NB4 (cell line): ENCODE data around the gene ADCY1.

ENCODE experiments used
- DNase-seq: peaks from one replicate; pipeline ENCODE4 v3.0.0; 2010; ENCODE audit warnings: low read depth
- H3K4me3 ChIP-seq: one replicate; pipeline ENCODE4 v1.5.1; 2011; ENCODE audit warnings: mild to moderate bottlenecking, low read depth, low read length, moderate library complexity
- CTCF ChIP-seq: IDR thresholded peaks from one replicate; pipeline ENCODE4 v1.5.1; 2012; ENCODE audit warnings: low read depth, low read length
- MAX ChIP-seq: IDR thresholded peaks from 2 replicates; pipeline ENCODE4 v1.6.1; 2011; ENCODE audit warnings: low read depth, low read length
- MYC ChIP-seq: IDR thresholded peaks from 2 replicates; pipeline ENCODE4 v1.6.1; 2011; ENCODE audit warnings: low read depth, low read length
- POLR2A ChIP-seq: IDR thresholded peaks from 2 replicates; pipeline ENCODE4 v1.6.1; 2011; ENCODE audit warnings: mild to moderate bottlenecking; ENCODE audit not compliant: insufficient read length; ENCODE audit errors: extremely low read depth

ADCY1 gene

GRCh38 chr7:45563941-45564461, 10.2 kb upstream of the ADCY1 start:
- TF ChIP-seq POLR2A: no peak
- no peak for TF ChIP-seq MYC
- TF ChIP-seq MAX: no peak
- TF ChIP-seq CTCF: no peak
- H3K4me3 ChIP-seq: no peak overlapping the region
- no peak for DNase-seq

GRCh38 chr7:45564485-45564884, 9.7 kb upstream of the ADCY1 start:
- TF ChIP-seq POLR2A (no peak), MYC (no peak), MAX (no peak), CTCF (no peak)
- DNase-seq: no peak
- no peak overlapping the region for H3K4me3 ChIP-seq

- no peak overlapping the region for H3K4me3 ChIP-seq
- no peak for DNase-seq
- TF ChIP-seq MYC: no peak
- no peak for TF ChIP-seq CTCF
- no peak for TF ChIP-seq POLR2A
- no peak for TF ChIP-seq MAX
These were observed 9.2 kb upstream of the ADCY1 start for GRCh38 chr7:45564886-45565455.

- no peak for DNase-seq
- TF ChIP-seq MAX (no peak), CTCF (no peak), MYC (no peak), POLR2A (no peak)
- H3K4me3 ChIP-seq: no peak overlapping the region
These were observed 7.8 kb upstream of the ADCY1 start for GRCh38 chr7:45566386-45566785.

- no peak for DNase-seq
- H3K4me3 ChIP-seq: no peak overlapping the region
- TF ChIP-seq POLR2A (no peak), MAX (no peak), CTCF (no peak), MYC (no peak)
These were observed 7.2 kb upstream of the ADCY1 start for GRCh38 chr7:45566961-45567360.
